ENCODE data around the gene CCDC186. TPM values are rescaled to one million over a fixed set of nuclear protein-coding genes. Genes with fewer than 3 reads are reported as not detected.
"Not testable (repeated sequence)": the region's sequence is repeated elsewhere in the genome, so short reads cannot be mapped to it uniquely, and the experiment has no call there.

The CCDC186 gene
- polyA plus RNA-seq, 1 donor, result 10.3 TPM

DNA sequence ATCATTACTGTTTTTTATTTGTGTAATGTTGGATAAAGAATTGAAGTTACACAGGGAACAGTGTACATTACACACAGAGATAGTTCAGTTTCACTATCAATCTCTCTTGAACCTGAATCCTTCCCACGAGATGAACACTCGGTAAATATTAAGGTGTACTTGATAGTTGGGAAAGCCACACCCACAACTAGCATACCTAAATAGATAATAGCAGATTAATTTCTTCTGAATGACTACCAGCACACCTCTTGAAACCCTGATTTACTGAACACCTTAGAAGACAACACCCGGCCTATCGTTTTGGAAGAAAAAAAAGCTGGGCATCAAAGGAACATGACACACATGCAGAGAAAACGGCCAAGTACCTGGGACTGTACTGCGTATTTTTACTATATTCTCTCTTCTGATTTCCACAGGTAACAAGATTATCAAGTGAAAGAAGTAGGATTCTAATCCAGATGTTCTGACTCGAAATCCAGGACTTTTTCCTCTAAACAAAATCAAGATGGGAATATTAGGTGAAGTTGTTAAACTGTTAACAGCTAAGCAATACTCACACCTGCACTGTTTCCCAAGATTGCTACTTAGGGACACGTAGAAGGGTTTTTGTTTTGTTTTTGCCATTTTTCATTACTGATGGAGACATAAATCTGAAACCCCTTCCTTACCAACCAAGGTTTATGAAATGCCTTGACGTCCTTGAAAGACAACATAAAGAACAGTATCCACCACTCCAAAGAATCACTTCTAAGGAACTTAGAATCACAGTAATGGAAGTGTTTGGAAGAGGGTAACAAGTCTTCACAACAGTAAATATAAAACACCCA, 1.0 kb downstream of the CCDC186 start:
- DNase-seq, result peak; percentile 8

DNA sequence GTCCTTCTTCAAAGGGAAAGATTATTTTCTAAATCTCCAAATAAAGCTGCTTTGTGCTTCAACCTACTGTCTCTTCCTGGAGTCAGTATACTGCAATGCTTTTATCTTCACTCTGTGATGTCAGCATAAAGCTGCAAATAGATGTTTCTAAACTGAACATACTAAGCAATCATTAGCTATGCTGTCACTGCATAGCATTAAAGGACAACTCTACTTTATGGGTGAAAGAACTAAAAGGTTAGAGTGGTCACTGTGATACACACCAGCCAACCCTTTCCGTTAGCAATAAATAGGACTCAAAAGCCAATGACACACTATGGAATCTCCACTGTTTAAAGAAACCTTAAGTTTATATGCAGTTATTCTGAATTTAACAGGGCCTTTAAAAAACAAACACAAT, 1.8 kb downstream of the CCDC186 start:
- peak; percentile 3 for DNase-seq

DNA sequence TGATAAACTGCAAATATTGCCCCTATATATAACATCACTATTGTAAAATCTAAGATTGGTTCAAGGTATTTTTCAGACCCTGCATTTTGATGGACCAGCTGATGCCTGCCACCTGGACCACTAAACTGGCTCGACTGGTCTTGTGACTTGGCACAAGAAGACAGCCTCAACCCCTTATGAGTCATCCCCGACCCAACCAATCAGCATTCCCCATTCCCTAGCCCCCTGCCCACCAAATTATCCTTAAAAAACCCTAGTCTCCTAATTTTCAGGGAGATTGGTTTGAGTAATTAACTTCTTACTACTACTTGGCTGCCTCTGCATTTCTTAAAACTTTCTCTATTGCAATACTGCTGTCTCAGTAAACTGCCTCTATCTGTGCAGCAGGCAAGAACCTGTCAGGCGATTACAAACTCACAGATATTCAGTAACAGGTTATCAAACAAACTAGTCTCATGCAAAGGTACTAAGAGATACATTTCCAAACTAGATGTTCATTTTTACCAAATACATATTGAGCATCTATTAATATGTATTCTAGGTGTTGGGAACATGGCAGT, 5.5 kb downstream of the CCDC186 start:
- no peak for DNase-seq

DNA sequence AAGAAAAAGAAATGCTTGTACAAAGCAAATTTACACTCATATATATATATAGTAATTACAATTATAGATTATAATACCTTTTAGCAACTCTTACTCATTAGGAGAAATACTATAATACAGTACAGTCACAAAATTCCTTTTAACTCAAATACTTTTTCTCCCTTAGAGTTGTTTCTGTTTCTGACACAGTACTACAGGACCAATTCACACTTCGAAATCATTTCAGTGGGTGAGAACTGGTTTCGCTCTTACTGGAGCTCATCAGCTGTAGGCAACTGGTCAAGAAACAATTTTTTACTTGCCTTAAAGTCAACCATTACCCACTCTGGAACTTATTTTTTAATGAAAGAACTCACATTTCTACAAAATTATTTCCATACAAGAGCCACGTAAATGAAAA, 6.0 kb downstream of the CCDC186 start:
- DNase-seq, result no peak

- DNase-seq, result no peak
Observed at GRCh38 chr10:114166494-114166893, 7.5 kb downstream of the CCDC186 start.

- DNase-seq, result no peak
Observed at GRCh38 chr10:114166043-114166442, 8.0 kb downstream of the CCDC186 start.

DNA sequence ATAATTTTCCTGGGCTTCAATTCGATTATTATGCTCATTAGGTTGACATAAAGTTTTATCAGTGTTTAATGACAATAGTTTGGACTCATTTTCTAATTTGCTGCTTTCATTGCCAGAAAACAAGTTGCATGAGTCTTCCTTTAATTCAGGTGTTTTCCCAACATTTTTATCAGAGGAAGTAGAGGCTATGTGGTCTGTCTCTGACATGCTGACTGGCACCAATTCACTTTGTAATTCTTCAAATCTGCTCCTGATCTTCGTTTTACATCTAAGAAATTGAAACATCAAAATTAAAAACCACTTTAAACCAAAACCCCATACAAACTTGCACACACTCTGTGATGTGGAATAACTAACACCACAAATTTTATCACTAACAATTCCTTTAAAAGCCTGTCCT, 10.9 kb downstream of the CCDC186 start:
- no peak for DNase-seq

- DNase-seq, result no peak
Observed at GRCh38 chr10:114157912-114158311, 16.1 kb downstream of the CCDC186 start.

DNA sequence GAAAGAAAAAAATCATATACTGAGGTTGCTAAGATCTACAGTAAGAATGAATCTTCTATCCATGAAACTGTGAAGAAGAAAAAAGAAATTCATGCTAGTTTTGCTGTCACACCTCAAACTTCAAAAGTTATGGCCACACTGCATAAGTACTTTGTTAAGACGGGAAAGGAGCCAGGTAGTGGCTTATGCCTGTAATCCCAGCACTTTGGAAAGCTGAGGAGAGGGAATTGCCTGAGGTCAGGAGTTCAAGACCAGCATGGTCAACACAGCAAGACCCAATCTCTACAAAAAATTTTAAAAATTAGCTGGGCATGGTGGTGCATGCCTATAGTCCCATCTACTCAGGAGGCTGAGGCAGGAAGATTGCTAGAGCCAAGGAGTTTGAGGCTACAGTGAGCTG, 22.1 kb downstream of the CCDC186 start:
- no peak for DNase-seq

DNA sequence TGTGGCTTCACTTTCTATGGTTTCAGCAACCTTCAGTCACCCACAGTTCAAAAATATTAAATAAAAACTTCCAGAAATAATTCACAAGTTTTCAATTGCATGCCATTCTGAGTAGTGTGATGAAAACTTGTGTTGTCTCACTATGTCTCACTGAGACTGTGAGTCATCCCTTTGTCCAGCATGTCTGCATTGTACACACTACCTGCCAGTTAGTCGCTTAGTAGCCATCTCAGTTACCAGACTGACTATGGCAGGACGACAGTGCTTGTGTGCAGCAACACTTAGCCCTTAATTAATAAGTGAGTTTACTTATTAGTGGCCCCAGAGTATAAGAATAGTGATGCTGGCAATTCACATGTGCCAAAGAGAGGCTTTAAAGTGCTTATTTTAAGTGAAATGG, 22.5 kb downstream of the CCDC186 start:
- DNase-seq, result no peak

DNA sequence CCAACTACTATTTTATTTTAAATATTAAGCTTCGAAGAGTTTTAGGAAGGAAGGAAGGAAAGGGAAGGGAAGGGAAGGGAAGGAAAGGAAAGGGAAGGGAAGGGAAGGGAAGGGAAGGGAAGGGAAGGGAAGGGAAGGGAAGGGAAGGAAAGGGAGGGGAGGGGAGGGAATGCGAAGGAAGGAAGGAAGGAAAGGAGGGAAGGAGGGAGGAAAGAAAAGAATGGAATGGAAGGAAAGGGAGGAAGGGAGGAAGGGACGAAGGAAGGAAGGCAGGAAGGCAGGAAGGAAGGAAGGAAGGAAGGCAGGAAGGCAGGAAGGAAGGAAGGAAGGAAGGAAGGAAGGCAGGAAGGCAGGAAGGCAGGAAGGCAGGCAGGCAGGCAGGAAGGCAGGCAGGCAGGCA, 24.5 kb downstream of the CCDC186 start:
- DNase-seq, result not testable (repeated sequence)

GRCh38 chr10:114143160-114143559, 30.8 kb downstream of the CCDC186 start:
- no peak for DNase-seq

GRCh38 chr10:114142018-114142417, 32.0 kb downstream of the CCDC186 start:
- DNase-seq, result no peak

DNA sequence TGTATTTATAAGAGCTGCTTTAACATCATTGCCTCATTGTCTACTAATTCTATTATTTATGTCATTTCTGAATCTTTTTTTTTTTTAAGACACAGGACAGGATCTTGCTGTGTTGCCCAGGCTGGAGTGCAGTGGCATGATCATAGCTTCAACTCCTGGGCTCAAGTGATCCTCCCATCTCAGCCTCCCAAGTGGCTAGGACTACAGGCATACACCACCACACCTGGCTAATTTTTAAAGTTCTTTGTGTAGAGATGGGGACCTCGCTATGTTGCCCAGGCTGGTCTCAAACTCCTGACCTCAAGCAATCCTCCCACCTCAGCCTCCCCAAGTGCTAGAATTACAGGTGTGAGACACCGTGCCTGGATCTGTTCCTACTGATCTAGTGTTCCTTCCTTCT, 33.2 kb downstream of the CCDC186 start:
- DNase-seq, result not testable (repeated sequence)

- no peak for DNase-seq
Observed at GRCh38 chr10:114140036-114140435, 34.0 kb downstream of the CCDC186 start.

DNA sequence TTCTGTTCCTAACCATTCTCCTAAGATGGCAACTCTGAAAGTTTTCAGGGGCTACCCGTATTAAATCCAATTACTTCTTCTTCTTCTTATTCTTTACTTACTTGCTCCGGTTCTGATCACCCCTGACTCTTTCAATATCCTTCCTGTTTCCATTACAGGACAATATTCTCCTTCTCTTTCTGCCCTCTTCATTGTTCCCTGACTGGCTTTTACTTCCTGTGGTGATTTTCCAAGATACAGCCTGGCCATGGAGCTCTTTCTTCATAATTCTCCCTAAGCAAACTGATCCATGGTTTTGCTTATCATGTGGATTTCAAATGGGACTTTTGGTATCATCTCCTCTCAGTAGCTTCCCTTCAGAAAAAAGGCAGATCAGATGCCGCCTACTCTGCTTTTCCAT, 35.4 kb downstream of the CCDC186 start:
- no peak for DNase-seq

- DNase-seq, result no peak
Observed at GRCh38 chr10:114135476-114135875, 38.5 kb downstream of the CCDC186 start.

DNA sequence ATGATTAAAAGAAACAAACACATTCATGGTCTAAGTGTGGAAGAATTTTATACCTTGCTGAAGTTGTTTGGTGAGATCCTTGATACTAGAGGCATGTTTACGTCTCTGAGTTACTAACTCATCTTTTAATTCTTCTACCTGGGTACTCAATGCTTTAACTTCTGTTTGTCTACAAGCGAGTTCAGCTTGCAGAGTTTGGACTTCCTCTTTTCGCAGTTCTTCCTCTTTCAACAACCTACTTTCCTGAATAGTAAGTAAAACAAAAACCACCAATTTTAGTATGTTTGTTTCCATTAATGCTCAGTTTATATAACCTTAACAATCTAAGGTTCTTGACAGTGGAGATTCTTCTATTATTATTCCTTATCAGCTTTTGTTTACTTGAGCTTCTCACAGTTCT, 42.9 kb downstream of the CCDC186 start:
- DNase-seq, result no peak

DNA sequence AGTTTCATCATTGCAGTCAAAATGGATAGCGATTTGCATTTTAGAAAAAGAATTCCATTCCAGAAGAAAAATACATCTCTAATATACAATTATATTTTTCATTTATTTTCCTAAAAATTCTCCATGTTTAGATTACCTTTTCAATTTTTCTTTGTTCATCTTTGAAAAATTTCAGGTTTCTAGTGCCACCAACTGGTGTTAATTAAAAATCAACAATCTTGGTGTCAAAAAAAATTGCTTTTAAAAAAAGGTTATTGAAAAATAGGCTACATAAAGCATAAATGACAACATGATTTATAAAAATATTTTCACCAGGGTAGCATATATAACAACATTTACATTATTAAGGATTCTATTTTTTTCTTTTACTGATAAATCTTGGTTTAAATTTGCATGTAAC, 53.0 kb downstream of the CCDC186 start:
- no peak for DNase-seq

DNA sequence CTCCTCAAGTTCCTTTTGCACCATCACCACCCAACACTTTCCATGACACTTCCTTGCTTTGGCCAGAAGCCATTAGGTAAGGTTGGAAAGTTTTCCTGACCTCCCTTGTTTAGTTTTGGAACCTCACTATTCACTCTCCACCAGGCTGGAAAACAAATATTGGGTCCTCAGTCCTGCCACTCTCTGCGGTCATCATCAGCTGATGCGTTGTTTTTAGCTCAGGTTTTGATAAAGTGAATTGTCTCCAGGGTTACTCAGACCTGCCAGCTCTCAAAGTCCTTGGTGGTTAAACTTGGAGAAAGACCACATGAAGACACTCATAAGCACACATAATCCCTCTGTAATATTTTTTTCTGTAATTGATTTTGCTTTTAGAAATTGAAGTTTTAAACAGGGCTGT, 55.5 kb downstream of the CCDC186 start:
- DNase-seq, result no peak

DNA sequence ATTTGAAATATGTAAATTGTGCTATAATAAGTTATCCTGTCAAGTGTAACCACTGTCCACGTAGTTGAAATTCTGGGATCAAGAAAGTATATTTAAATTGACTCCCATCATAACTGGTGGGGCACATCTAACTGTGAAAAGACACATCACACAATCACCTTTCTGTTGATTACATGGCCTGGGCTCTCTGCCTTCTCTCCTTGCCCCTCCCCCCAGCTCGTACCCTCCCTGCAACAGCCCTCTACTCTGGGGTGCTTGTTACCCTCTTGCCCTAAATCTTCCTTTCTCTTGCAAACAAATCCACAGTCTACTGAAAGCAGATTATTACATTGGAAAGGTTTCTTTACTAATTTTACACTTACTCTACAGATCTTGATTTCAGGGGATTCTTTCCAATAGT, 56.3 kb downstream of the CCDC186 start:
- DNase-seq, result no peak

DNA sequence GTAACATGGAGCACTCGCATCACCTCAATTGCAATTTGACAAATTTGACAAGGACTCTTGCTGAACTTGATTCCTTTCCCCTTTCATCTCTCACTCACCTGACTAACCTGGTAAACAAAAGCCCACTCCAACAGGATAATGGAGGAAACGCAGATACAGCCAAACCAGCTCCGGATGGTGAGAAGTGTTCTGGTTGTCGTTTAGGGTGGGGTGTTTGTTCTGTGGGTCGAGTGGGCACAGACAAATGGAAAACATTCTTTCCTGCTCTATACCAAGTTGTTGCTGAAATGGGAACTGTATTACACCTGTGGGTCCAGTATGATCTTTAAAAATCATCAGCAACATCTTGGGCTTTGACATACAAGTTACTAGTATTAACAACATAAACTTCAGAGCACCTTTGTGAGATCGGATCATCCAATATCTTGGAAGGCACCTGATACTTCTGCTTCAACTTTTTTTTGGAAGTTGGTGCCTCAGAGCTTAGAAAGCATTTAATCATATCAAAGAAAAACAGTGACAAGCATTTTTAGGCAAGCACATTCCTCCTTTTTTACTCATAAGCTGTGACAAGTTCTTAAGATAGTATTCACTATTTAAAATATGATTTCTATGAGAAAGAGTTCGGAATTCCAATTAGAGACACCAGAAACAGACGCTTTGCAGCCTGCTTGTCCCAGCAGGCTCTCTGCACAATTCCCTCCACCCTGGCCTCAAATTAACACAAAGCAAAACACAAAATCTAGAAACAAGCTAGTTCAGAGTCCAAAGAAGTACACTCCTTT, 58.1 kb downstream of the CCDC186 start:
- no peak for DNase-seq

DNA sequence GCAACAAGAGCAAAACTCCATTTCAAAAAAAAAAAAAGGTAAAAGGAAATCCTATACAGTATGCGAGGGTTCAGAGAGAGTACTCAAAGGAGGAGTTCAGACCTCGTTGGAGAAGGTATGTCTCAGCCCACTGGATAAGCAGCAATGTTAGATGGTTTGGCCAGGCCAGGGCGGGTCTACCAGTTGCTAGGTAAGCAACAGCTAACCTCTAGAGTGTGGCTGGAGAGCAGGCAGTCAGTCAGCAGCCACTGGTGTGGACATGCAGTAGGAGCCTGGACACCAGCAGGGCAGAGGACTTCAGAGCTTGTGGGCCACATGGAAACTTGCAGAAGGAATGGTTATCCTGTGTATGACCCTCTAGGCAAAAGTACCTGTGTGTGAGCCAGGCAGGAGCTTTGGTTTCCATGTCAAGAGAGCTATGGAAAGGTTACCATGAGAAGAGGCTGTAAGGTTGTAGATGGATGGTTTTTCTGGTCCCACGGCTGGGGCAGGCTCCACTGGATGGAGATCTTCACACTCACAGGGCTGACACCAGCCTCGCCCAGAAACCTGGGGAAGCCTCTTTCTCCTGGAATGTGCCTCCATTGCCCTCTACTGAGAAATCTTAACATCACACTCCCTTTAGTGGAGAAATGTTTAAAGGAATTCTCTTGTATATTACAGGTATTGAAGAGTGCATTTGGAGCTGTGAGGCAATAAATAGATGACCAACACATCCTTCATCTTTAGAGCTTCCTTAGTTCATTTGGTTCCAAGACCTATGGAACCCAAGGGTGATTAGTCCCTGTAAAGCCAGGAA, 63.6 kb downstream of the CCDC186 start:
- DNase-seq, result no peak
